Vagina (tissue), 2 donors: ENCODE measurements around the gene TSPAN15.

ENCODE experiments used
- POLR2A ChIP-seq, 2 donors: fragments of 450-650 bp; IDR thresholded peaks; one replicate each; pipeline ENCODE4 v1.6.1; 2017; ENCODE audit warnings: antibody characterized with exemption in 2 of 2, mild to moderate bottlenecking in 2 of 2, moderate library complexity in 2 of 2
- POLR2AphosphoS5 ChIP-seq, 2 donors: sonication (generic); formaldehyde crosslinking; IDR thresholded peaks; one replicate each; pipeline ENCODE4 v1.9.0; 2017; ENCODE audit warnings: antibody characterized with exemption in 2 of 2, mild to moderate bottlenecking in 2 of 2, low read depth in 1 of 2; ENCODE audit not compliant: insufficient read depth in 1 of 2
- TF ChIP-seq, protein P1 (sequence below), 3 experiments: fragments of 450-650 bp in 2 of 3; fragments of 200-600 bp in 1 of 3; sonication (generic) in 1 of 3; IDR thresholded peaks; one replicate each; pipeline ENCODE4 v1.5.1; 2017 to 2019; ENCODE audit warnings: antibody characterized with exemption in 3 of 3, mild to moderate bottlenecking in 2 of 3, moderate library complexity in 2 of 3

- TF ChIP-seq POLR2A (IDR thresholded peaks at IDR 0.05) (no peak), POLR2AphosphoS5 (IDR thresholded peaks at IDR 0.05; ENCODE audit: insufficient read depth in 1 of 2, low read depth in 1 of 2) (no peak)
- TF ChIP-seq, protein P1, sequence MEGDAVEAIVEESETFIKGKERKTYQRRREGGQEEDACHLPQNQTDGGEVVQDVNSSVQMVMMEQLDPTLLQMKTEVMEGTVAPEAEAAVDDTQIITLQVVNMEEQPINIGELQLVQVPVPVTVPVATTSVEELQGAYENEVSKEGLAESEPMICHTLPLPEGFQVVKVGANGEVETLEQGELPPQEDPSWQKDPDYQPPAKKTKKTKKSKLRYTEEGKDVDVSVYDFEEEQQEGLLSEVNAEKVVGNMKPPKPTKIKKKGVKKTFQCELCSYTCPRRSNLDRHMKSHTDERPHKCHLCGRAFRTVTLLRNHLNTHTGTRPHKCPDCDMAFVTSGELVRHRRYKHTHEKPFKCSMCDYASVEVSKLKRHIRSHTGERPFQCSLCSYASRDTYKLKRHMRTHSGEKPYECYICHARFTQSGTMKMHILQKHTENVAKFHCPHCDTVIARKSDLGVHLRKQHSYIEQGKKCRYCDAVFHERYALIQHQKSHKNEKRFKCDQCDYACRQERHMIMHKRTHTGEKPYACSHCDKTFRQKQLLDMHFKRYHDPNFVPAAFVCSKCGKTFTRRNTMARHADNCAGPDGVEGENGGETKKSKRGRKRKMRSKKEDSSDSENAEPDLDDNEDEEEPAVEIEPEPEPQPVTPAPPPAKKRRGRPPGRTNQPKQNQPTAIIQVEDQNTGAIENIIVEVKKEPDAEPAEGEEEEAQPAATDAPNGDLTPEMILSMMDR (IDR thresholded peaks at IDR 0.05): no peak
Observed at GRCh38 chr10:69457771-69458237, 6.5 kb downstream of the TSPAN15 start.
